ENCODE data around the gene ABHD17C.

Gene ABHD17C

DNA sequence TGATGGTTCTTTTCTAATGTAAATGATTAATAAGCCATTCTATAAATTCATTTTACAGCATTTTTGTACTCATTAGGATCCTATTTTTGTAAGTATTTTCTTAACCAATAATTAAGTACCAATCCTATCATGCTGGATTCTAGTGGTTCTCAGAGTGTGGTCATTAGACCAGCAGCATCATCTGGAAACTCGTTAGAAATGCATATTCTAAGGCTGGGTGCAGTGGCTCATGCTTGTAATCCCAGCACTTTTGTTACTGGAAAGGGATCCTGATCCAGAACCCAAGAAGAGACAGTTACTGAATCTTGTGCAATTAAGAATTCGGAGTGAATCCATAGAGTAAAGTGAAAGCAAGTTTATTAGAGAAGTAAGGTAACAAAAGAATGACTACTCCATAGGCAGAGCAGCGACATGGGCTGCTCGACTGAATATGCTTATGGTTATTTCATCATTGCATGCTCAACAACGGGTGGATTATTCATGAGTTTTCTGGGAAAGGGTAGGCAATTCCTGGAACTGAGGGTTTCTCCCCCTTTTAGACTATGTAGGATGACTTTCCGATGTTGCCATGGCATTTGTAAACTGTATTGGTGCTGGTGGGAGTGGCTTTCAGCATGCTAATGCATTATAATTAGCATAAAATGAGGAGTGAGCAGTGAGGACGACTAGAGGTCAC lies 74.2 kb downstream of the ABHD17C start:
- no peak for DNase-seq (ENCODE audit: low read depth)
- no peak overlapping the region for H3K4me3 ChIP-seq (ENCODE audit: low read depth, low read length)
- TF ChIP-seq, protein P1, sequence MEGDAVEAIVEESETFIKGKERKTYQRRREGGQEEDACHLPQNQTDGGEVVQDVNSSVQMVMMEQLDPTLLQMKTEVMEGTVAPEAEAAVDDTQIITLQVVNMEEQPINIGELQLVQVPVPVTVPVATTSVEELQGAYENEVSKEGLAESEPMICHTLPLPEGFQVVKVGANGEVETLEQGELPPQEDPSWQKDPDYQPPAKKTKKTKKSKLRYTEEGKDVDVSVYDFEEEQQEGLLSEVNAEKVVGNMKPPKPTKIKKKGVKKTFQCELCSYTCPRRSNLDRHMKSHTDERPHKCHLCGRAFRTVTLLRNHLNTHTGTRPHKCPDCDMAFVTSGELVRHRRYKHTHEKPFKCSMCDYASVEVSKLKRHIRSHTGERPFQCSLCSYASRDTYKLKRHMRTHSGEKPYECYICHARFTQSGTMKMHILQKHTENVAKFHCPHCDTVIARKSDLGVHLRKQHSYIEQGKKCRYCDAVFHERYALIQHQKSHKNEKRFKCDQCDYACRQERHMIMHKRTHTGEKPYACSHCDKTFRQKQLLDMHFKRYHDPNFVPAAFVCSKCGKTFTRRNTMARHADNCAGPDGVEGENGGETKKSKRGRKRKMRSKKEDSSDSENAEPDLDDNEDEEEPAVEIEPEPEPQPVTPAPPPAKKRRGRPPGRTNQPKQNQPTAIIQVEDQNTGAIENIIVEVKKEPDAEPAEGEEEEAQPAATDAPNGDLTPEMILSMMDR (IDR thresholded peaks at IDR 0.05; ENCODE audit: control insufficient read depth, extremely low read depth, insufficient read depth) = no peak

GRCh38 chr15:80769829-80770705 lies 75.0 kb downstream of the ABHD17C start:
- TF ChIP-seq, protein P1 (IDR thresholded peaks at IDR 0.05; ENCODE audit: control insufficient read depth, extremely low read depth, insufficient read depth) = no peak
- H3K4me3 ChIP-seq (ENCODE audit: low read depth, low read length) = no peak overlapping the region
- DNase-seq (ENCODE audit: low read depth) = no peak

DNA sequence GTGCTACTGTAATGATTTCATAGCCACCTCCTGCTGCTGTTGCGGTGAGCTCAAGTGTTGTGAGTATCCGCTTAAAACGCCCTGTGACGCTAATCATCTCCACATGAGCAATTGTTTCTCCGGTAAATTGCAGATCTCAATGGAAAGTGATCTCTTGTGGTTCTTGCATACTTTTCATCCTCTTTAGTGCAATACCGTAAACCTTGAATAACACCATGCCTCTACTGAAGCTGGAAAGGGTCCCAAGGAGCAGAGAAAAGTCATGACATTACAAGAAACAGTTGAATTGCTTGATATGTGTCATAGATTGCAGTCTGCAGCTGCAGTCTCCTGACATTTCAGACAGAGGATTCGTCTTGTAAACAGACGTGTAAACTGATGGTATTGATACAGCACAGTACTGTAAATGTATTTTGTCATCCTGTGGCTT lies 78.0 kb downstream of the ABHD17C start:
- DNase-seq (ENCODE audit: low read depth) = no peak
- TF ChIP-seq, protein P1 (IDR thresholded peaks at IDR 0.05; ENCODE audit: control insufficient read depth, extremely low read depth, insufficient read depth) = no peak
- H3K4me3 ChIP-seq (ENCODE audit: low read depth, low read length) = no peak overlapping the region

- no peak for DNase-seq (ENCODE audit: low read depth)
- TF ChIP-seq, protein P1 (IDR thresholded peaks at IDR 0.05; ENCODE audit: control insufficient read depth, extremely low read depth, insufficient read depth) = no peak
- H3K4me3 ChIP-seq (ENCODE audit: low read depth, low read length) = no peak overlapping the region
Observed at GRCh38 chr15:80773792-80774352, 78.8 kb downstream of the ABHD17C start.

GRCh38 chr15:80774486-80774885 lies 79.4 kb downstream of the ABHD17C start:
- DNase-seq (ENCODE audit: low read depth) = no peak
- TF ChIP-seq, protein P1 (IDR thresholded peaks at IDR 0.05; ENCODE audit: control insufficient read depth, extremely low read depth, insufficient read depth) = no peak
- no peak overlapping the region for H3K4me3 ChIP-seq (ENCODE audit: low read depth, low read length)

DNA sequence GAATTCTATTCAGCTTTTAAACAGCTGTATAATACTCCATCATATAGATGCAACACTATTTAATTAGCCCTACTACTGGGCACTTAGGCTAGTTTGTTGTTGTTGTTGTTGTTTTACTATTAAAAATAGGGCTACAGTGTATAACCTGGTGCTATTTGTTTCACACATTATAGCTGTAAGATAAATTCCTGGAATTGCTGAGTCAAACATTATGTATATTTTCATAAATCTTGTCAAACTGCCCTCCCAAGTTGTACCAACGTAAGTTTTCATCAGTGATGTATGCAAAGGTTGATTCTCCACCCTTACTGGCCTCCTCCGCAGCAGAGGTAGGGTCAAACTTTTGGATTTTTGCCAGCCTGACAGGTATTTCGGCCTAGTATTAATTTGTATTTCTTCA lies 80.2 kb downstream of the ABHD17C start:
- TF ChIP-seq, protein P1 (IDR thresholded peaks at IDR 0.05; ENCODE audit: control insufficient read depth, extremely low read depth, insufficient read depth) = no peak
- H3K4me3 ChIP-seq (ENCODE audit: low read depth, low read length) = no peak overlapping the region
- DNase-seq (ENCODE audit: low read depth) = no peak

All from LNCaP clone FGC (cell line).